ENCODE results near the gene A2M.
"Not testable (repeated sequence)": the region's sequence is repeated elsewhere in the genome, so short reads cannot be mapped to it uniquely, and the experiment has no call there.

Gene A2M

DNA sequence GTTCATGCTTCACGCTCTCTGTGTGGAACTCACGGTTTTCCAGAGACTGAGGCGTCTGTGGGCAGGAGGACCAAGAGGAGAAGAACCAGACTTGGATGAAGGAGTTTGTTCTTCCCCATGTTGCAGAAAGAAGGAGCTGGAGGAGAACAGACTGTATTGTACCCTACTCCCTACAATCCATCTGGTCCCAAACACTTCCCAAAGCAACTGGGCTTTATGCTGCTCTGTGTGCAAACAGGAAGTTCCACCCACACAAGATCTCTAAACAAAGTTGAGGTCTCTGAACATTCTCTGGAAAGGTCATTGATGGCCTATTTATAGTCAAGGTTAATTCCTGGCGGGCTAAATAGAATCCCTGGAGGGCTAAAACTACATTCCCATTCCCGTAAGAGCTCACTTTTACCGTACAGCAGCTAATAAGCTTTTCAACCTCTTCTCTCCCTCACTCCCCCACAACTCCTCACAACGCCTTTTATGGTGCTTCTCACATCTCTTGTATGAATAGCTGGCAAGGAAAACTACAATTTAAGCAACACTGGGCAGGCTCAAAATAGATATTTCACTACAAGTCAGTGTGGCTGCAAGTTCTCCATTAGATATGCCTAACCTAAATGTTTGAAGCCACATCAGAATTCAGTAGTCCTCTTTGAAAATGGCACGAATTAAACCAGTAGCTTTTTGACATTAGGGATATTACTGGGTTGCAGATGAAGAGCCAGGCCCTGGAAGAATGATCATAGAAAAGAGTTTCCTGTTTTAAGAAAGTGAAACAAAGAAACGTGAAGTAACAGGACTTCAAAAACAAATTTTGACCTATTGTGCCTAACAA is at the start of gene A2M:
TSS of gene A2M (minus strand) at position 189 of the 829 bp plus-strand sequence. CDS start at position 119, 70 bp downstream.
- ATAC-seq: no peak

DNA sequence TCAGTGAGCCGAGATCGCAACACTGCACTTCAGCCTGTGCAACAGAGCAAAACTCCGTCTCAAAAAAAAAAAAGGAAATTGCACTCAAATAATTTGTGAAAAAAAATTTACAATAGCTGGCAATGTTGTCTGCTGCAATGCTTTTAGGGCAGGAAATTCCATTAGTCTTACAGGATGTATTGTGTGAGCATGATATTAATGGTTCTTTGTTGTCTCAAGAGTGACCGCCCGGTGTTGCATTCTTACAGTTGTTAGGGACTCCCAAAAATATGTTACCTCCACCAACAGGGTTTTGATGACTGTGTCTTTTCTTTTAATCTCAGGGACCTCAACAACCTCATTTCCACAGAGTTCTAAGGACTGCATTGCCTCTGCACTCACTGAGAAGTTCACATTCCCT is 47.7 kb upstream of the A2M start:
- no peak for ATAC-seq

DNA sequence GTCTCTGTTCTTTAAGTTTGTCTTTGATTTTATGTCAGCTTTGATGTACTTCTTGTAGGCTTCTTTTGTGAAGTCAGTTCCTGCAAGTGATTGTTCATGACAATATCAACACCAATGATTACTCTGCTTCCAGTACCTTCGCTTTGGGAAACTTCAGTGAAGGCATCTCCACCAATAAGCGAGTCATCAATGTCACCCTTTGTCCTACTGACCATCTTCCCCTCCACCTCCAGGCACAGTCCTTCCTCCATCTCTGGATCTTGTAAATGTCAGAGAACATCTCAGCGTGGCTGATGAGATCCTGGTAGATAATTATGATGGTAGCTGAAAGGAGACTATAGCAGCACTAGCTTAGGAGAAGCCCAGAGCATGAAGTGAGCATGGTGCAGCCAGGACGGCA is 40.4 kb upstream of the A2M start:
- ATAC-seq: no peak

DNA sequence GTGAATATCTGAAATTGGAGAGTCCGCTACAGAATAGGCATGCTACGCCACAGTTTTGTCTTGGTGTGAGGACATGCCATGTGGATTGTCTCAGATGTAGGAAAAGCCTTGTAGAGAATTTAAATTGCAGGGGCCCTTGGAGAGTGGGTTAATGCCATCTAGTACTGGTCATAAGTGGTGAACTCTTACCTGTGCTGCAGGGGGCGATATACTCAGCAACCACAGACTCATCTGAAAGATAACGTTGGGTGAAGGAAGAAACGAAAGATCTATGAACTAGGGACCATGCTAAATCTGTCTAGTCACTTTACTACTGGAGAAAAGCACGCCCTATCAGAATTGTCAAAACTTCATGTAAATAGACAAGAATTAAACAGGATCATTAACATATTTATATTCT is 33.7 kb upstream of the A2M start:
- no peak for ATAC-seq

DNA sequence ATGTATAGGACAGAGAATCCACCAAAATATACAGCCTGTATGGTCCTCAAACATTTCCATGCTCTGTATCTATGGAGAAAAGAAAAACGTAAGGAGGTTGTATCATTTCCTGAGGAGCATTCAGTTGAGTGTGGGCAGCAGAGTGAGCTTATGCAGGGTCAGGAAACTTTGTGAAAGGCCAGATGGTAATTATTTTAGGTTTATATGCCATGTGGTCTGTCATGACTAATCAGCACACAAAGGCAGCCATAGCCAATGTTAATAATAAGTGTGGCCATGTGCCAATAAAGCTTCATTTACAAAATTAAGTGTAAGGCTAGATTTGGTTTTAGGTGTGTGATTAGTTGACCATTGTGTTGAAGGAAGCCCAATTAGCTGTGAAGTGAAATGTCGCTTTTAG is 33.2 kb upstream of the A2M start:
- no peak for ATAC-seq

DNA sequence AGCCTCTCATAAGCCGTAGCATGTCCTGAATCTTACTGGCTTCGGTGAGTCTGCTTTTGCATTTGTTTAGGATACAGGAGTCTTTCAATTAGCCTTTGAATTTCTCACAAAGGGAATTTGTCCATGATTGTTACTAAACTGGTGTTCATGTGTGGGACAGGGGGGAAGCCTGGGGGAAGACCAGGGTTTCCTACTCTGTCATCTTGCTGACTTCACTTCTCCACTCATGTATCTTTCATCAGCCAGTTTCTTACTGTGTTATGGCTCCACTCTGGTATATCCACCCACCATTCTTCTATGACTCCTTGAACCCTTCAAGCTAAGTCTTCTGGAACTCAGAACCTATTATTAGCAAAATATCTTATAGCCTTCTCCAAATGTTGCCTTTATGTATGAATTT is 31.7 kb upstream of the A2M start:
- no peak for ATAC-seq

DNA sequence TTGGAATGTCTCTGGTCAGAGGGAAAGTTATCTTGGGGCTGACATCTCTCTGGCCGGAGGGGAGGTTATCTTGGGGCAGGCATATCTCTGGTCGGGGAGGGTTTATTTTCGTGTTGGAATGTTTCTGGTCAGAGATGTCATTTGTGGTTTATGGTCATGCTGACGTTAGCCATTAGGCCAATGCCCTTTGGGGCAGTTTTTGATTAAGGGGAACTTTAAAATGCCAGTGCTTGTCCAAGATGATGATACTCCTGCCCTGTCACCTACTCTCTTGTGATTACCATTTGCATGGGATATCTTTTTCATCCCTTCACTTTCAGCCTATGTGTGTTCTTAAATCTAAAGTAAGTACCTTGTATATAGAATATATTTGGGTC is 29.0 kb upstream of the A2M start:
- no peak for ATAC-seq

DNA sequence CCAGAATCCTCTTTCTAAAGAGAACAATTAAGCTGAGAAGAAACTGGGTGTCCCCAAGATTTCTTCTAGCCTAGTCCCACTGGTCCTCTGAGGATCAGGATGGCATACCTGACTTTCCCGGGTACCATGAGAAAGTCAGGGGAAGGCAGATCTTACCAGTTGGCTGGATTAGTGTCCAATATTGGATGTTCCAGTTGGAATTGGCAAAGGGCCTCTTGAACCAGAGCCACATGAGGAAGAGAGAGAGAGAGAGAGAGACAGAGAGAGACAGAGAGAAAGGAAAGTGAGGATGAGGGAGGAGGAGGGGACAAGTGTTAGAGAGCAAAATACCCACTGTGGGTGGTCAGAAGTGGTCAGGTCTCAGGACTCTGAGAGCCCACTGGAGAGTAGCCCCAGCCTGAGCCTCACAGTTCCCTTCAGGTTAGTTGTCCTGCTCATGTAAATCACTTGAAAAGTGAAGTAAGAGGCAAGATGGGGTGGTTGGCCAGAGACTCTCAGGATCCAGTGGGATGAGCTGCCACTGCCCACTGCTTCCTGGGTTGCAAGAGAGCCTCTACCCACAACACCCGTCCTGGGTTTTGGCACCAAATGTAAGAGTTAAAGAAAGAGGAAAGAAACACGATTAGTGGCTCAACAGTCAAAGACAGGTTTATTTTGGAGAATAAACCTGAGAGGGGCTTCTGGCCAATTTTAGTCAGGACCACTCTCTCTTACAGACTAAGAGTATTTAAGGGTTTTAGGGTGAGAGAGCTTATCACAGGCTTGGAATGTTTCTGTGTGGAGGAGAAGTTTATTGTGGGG is 28.4 kb upstream of the A2M start:
- ATAC-seq: no peak

DNA sequence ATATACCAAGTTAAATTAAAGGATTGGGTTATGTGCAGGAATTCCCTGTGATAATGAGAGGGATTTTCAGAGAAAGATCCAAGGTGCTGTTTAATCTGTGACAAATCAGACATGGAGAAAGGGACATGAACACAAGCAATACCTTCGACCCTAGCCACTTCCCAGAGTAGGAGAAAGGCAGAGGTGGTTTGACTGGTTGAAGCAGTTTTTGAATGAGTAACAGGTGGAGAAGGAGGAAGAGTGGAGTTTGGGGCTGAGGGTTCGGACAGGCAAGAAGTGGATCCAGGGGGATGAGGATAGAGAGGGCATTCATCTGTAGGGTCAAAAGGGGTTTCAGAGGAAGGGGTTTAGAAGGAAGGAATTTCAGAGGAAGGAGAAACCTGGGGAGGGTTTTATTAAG is 27.4 kb upstream of the A2M start:
- no peak for ATAC-seq

DNA sequence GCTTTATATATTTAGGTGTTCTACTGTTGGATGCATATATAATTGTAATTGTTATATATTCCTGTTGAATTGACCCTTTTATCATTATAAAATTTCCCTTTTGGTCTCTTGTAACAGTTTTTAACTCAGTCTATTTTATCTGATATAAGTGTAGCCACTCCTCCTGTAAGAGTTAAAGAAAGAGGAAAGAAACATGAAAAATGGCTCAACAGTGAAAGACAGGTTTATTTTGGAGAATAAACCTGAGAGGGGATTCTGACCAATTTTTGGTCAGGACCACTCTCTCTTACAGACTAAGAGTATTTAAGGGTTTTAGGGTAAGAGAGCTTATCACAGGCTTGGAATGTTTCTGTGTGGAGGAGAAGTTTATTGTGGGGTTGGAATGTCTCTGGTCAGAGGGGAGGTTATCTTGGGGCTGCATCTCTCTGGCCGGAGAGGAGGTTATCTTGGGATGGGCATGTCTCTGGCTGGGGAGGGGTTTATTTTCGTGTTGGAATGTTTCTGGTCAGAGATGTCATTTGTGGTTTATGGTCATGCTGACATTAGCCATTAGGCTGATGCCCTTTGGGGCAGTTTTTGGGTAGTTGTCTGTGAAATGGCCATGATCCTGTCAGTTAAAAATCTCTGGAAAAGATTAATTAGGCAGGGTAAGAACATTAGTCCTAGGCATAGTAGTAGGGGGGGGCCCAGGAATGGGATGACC is 24.0 kb upstream of the A2M start:
- ATAC-seq: not testable (repeated sequence)

DNA sequence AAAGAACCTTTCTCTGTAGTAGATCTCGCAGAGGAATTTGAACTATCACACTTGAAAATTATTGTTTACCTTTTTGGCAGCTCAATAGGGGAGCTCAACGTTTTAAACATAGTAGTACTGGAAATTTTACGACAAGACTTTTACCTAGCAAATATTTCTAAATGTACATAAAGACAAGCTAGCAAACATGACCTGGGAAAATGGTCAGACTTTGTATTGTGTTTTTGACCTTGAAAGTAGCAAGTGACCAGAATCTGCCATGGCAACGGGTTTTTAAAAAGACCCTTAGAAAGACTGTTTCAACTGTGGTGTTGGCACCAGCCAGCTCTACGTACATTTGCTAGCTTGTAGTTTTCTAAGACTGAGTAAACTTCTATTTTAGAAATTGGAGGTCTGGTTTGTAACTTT is 20.2 kb upstream of the A2M start:
- ATAC-seq: no peak

DNA sequence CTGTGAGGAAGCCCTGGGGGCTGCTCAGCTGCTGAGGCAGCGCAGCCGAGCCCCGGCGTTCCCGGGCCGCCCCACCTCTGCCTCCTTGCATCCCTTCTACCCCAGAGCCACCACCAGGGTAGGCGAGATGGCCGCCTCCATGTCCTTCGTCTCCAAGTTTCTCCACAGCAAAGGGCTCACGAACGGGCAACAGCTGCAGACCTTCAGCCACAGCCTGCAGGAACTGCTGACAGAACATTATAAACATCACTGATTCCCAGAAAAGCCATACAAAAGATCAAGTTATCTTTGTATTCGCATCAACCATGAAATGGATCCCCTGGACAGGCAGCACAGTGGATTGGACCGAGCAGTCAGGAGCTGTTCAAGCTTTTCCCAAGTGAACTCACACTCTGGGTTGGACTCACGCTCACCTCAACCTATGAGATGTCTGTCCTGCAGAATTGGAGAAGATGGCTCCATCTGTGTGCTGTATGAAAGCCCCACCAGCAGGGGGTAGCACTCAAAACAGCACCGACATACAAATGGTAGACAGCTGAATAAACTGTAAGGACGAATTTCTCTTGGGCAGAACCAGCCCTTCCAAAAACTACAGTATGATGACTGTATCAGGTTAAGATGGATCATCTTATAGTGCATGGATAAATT is 19.4 kb upstream of the A2M start:
- ATAC-seq: no peak

DNA sequence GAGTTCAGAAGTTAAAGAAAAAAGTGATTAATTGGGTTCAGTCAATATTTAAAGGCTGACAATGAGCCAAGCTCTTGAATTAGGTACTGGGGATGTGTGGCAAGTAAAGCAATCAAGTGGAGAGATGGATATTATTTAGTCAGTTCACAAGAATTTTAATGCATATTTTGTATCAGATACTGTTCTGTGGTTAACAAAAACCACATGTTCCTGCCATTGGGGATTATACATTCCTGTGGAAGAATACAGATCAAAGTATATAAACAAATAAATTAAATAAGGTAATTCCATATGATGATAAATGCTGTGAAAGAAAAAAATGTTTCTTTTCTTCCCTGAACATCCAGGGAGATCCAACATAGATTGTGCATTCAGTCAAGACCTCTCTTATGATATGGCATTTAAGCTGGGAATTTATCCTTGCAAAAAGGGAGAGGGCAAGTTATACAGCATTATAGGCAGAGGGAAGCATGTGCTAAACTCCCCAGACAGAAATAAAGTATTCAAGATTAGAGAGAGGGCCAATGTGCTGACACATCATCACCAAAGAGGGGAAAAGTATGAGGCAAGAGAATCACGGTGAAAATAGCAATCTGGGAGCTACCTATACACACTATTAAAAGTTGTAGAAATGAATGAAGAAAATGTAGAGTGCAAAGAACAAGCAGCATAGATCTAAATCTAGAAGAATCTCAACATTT is 17.6 kb upstream of the A2M start:
- no peak for ATAC-seq

DNA sequence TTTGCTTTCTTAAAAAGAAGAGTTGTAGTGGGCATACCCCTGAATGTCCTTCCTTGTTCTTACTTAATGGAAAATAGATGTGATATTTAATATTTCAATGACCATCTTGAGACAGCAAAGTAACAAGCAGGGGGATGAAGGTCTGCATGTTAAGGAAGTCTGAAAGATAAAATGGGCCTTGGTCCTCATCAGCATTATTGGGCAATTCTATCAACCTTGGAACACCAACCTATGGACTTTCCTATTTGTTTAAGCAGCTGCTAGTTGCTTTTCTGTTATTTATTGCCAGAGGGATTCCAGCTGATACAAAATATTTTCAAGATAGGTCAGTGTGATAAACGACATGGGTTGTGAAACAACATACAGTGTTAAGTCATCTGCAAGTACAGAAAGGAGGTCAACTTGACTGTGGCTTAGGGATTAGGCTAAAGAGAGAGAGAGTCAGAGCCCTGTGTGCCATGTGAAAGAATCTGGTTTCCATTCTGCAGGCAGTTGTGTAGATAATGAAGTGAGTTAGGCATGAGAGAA is 16.4 kb upstream of the A2M start:
- ATAC-seq: no peak

DNA sequence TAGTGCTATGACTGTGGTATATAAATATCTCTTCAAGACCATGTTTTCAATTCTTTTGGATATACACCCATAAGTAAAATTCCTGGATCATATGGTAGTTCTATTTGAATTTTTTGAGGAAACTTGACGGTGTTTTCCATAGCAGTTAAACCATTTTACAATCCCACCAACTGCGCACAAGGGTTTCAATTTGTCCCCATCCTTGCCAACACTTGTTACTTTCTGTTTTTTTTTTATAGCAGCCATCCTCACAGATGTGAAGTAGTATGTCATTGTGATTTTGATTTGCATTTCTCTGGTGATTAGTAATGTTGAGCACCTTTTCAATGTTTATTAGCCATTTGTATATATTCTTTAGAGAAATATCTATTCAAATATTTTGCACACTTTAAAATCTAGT is 14.5 kb upstream of the A2M start:
- ATAC-seq: no peak

DNA sequence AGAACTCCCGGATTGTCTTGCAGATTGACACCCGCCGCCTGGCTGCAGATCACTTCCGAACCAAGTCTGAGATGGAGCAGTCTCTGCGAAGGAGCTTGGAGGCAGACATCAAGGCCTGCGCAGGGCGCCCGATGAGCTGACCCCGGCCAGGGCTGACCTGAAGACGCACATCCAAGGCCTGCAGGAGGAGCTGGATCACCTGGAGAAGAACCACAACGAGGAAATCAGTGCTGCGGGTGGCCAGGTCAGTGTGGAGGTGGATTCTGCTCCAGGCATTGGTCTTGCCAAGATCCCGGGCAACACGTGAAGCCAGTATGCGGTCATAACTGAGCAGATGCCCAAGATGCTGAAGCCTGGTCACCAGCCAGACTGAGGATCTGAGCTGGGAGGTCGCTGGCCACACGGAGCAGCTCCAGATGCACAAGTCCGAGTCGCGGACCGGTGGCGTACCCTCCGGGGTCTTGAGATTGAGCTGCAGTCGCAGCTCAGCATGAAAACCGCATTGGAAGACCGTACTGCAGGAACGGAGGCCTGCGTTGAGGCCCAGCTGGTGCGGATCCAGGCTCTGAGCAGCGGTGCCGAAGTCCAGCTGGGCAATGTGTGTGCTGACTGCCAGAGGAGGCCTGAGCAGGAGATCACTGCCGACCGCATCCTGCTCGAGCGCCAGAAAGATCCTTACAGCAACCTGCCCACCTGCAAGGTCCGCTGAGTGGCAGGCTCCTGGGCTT is 12.4 kb upstream of the A2M start:
- no peak for ATAC-seq

DNA sequence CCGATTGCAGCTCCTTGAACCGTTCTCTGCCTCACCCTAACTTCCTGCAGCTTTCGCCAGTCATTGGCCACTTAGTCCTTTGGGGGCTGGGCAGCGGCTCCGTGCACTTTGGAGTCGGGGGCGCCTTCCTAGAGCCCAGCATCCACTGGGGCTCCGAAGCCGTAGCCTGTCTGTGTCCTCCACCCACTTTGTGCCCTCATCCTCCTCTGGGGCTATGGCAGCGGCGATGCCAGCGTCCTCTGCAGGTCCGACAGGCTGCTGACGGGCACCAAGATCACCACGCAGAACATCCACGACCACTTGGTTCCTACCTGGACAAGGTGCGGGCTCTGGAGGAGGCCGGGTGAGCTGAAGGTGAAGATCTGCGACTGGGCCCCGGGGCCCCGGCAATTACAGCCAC is 11.8 kb upstream of the A2M start:
- no peak for ATAC-seq

DNA sequence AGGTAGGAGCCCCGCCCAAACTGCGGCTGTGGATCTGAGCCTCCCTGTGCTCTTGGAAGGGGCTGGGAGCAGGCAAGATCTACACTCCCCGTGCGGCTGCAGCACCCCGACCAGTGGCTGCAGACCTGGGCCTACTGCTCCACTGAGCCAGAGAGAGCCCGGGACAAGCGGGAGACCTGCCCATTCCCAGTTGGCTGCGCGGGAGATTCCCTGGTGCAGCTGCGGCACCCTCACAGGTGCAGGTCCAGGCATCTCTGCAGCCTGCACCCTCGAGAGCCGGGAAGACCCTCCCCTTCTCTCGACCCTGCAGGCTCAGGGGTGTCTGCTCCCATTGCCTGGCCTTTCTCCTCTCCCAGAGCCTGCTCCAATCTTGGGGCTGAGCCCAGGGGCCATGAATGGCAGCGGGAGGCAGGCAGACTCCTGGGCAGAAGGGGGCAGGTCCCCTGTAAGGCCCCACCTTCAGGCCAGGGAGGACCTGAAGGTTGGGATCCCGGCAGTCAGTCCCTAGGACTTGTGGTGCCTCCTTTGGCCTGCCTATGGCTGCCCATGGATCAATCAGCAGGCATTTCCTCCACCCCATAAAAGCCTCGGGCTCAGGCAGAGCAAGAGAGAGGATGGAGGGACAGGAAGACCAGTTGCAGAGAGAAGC is 8.8 kb upstream of the A2M start:
- no peak for ATAC-seq

DNA sequence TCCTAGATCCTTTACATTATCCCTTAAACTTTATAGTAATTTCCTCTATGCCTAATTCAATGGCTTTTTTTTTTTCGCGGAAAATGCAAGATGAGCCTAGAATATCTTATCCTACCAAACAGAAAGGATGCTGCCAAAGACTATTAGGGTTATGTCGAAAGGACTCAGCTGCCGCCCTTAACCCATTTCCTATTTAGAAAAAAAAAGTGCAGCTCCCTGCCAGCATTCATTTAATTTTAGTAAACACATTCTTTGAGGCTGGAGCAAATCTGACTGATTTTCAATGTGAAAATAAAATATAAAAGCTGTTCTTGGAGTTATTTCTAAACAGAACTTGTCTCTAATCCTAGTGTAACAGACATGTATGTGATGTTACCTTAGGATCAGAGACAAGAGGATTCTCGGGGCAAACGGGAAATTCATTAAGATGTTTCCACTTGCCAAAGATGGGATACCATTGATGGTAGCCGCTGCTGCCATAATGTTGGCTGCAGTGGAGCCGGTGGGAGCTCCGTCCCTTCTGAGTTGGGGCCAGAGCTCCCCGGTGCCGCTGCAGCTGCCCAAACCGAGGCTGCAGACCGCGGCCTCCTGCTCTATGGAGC is 8.2 kb upstream of the A2M start:
- ATAC-seq: no peak

DNA sequence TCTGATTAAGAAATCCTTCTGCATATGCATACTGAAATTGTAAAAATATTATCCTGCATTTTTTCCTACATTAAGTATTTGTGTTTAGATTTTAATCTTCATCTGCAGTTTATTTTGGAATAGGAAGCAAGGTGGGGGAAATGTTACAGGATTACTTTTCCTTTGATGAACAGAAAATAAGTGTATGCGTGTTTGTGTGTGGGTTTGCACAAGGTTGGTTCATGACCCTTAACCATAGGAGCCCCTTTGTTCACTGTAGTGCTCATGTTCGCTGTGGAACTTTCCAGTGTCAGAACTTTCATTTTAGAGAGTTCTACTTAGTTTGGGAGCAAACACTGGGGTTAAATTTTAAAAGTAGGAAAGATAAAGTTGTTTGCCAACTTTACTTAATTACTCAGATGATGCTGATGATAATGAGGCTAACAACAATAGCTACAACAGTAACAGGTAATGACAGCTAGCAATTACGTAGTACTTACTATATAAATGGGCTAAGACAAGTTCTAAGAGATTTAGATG is 6.4 kb upstream of the A2M start:
- no peak for ATAC-seq
